Right ventricle myocardium superior (tissue), 1 donor: ENCODE data around the gene KCNK4. TPM values are rescaled to one million over a fixed set of nuclear protein-coding genes. Genes with fewer than 3 reads are reported as not detected.
A peak's percentile ranks its signal among the peaks of the same experiment; 100 is the strongest.

Source experiments
- ATAC-seq: fragments of 200-7000 bp; cut with Tn5 transposase; one replicate; pipeline ENCODE4 v1.9.1; 2020; ENCODE audit warnings: mild to moderate bottlenecking; ENCODE audit not compliant: poor library complexity
- DNase-seq: peaks from one replicate; pipeline ENCODE4 v3.0.0-alpha.2; 2020
- intact Hi-C: fragments of 100-400 bp; cut with DNase I; formaldehyde crosslinking; loops from one replicate; pipeline ENCODE4 v1.11.2; 2022
- total RNA-seq: library from RNA; stranded (reverse); fragmentation: NEBNext Ultra II Directional; extraction: Animal tissue kit (Norgen Biotek cat#: 25700); gene quantifications from one replicate; pipeline ENCODE4 v1.2.1, GENCODE V29; 2021
- donor health status: DM: no; HTN: yes; CAD: no; lungs with severe emphysema.

Gene KCNK4
- total RNA-seq, 1 donor from 2014 or later: not detected

DNA sequence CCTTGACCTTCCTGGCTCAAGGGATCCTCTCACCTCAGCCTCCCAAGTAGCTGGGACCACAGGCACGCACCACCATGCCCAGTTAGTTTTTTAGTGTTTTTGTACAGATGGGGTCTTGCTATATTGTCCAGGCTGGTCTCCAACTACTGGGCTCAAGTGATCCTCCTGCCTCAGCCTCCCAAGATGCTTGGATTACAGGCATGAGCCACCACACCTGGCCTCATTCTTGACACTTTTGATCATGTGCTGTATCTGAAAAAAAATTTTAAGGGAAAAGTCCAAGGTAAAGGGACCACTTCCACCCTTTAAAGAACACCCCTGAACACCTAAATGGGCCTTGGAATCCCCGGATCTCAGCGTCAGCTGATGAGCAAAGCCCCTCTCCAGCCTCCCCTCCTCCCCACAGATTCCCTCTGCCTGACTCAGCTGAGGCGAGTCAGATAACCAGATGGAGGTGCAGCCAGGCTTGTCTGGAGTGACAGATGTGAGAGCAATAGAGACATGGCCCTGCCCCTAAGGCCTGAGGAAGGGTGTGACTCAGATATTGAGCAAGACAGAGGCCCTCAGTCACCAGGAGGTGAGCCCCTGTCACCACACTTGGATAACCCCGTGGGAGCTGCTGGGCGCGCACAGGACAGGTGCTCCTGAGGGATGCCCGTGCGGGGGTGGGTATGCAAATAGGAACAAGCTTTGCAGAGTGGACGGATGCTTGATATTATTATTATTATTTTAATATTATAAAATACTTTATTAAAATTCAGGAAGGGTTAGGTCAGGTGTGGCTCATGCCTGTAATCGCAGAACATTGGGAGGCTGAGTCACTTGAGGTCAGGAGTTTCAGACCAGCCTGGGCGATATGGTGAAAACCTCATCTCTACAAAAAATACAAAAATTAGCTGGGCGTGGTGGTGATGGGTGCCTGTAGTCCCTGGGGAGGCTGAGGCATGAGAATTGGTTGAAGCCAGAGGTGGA is 43.9 kb downstream of the KCNK4 start:
- intact Hi-C loops: no loop called here
- ATAC-seq (peak; percentile 60), DNase-seq (no peak)

DNA sequence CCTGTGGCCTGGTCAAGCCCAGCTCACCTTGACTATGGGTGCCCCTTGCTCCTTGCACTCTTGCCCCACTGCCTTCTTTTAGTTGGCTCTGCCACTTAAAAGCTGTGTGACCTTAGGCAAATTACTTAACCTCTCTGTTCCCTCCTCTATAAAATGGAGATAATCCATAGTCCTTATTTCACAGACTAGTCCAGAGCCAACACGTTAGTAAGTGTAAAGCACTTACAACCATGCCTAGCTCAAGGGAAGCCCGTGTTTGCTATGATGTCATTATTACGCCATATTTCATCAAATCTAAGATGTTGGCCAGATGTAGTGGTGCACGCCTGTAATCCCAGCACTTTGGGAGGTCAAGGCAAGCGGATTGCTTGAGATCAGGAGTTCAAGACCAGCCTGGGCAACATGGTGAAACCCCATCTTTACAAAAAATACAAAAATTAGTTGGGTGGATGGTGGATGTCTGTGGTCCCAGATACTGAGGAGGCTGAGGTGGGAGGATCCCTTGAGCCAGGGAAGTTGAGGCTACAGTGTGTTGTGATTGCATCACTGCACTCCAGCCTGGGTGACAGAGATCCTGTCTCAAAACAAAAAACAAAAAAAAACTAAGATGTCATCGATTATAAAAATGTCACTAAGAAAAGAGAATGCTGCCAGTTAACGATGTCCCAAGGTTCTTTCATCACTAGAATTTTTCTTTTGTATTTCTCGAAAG is 46.6 kb downstream of the KCNK4 start:
- intact Hi-C loops: no loop called here
- ATAC-seq (no peak), DNase-seq (no peak)

GRCh38 chr11:64338716-64339115 is 47.6 kb downstream of the KCNK4 start:
- intact Hi-C loops: no loop called here
- DNase-seq: no peak
- no peak for ATAC-seq

DNA sequence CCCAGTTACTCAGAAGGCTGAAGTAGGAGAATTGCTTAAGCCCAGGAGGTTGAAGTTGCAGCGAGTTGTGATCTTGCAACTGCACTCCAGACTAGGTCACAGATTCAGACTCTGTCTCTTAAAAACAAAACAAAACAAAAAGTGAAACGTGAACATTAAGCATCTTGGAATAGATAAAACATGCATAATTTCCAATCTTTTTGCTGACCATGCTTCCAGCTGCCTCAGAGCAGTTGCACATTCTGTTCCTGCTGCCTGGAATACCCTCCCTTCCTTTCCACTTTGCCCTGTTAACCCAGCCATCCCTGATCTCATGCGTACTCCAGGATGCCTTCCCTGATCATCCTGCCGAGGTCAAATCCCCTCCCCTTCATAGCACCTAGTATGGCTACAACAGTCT is 48.2 kb downstream of the KCNK4 start:
- intact Hi-C loops: no loop called here
- ATAC-seq (no peak), DNase-seq (no peak)

GRCh38 chr11:64339754-64340408 is 48.8 kb downstream of the KCNK4 start, which contains the start of gene CCDC88B:
TSS of gene CCDC88B (plus strand) at chr11:64340204. CDS start at chr11:64340267, 63 bp downstream.
- DNase-seq (peak; percentile 84), ATAC-seq (no peak)
- intact Hi-C loops: no loop called here

GRCh38 chr11:64340671-64341335 is 49.7 kb downstream of the KCNK4 start:
- intact Hi-C loops: no loop called here
- DNase-seq: peak; percentile 79
- ATAC-seq: no peak

- DNase-seq (no peak), ATAC-seq (no peak)
- intact Hi-C loops: no loop called here
Measured at GRCh38 chr11:64341429-64341828, 50.3 kb downstream of the KCNK4 start.

DNA sequence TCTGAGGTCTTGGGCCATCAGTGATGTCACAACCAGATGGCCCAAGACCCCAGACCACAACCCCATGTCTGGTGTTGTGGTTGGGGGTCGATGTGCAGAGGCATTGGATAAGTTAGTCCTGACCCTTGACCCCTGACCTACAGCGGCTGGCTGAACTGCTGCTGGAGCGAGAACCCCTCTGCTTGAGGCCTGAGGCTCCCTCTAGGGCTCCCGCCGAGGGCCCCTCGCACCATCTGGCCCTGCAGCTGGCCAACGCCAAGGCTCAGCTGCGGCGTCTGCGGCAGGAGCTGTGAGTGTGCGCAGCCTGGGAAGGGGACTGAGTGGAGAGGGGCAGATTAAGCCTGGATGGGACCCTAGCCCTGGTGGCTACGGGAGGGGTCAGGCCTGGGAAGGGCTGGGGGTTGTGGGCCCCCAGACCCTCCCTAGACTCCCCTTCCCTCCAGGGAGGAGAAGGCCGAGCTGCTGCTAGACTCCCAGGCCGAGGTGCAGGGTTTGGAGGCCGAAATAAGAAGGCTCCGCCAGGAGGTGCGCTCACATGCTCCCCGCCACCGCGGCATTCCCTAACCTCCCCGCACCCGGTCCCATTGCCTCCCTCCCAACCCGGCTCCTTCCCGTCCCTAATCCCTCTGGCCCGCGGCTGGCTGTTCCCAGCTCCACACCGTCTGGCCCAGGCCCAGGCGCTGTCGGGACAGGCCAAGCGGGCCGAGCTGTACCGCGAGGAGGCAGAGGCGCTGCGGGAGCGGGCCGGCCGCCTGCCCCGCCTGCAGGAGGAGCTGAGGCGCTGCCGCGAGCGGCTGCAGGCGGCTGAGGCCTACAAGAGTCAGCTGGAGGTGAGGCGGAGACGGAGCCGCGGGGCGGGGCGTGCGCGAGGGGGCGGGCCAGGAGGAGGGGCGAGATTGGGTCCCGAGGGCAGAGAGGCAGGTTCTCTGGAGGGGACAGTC is 51.0 kb downstream of the KCNK4 start:
- intact Hi-C loops: no loop called here
- ATAC-seq (peak; percentile 93), DNase-seq (peak; percentile 94)

GRCh38 chr11:64342869-64343745 is 52.0 kb downstream of the KCNK4 start:
- no peak for DNase-seq

GRCh38 chr11:64343767-64344559 is 52.9 kb downstream of the KCNK4 start:
- no peak for DNase-seq
- intact Hi-C loops: no loop called here

More at GRCh38 chr11:64342869-64343745, 52.0 kb downstream of the KCNK4 start:
- intact Hi-C loops: no loop called here
- ATAC-seq: peak; percentile 42

DNA sequence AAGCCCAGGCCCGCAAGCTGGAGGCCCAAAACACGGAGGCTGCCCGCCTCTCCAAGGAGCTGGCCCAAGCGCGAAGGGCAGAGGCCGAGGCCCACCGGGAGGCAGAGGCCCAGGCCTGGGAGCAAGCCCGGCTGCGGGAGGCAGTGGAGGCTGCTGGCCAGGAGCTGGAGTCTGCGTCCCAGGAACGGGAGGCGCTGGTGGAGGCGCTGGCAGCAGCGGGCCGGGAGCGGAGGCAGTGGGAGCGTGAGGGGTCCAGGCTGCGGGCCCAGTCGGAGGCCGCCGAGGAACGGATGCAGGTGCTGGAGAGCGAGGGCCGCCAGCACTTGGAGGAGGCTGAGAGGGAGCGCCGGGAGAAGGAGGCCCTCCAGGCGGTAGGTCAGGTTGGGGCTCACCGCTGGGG is 53.7 kb downstream of the KCNK4 start:
- ATAC-seq (no peak), DNase-seq (no peak)
- intact Hi-C loops: no loop called here

More at GRCh38 chr11:64343767-64344559, 52.9 kb downstream of the KCNK4 start:
- peak; percentile 40 for ATAC-seq

- no peak for ATAC-seq
- DNase-seq: no peak
- intact Hi-C loops: no loop called here
Measured at GRCh38 chr11:64347193-64347867, 56.2 kb downstream of the KCNK4 start.

- DNase-seq (no peak), ATAC-seq (no peak)
- intact Hi-C loops: no loop called here
Measured at GRCh38 chr11:64348383-64349024, 57.4 kb downstream of the KCNK4 start.

- DNase-seq (no peak), ATAC-seq (no peak)
- intact Hi-C loops: no loop called here
Measured at GRCh38 chr11:64349025-64349387, 57.9 kb downstream of the KCNK4 start.

DNA sequence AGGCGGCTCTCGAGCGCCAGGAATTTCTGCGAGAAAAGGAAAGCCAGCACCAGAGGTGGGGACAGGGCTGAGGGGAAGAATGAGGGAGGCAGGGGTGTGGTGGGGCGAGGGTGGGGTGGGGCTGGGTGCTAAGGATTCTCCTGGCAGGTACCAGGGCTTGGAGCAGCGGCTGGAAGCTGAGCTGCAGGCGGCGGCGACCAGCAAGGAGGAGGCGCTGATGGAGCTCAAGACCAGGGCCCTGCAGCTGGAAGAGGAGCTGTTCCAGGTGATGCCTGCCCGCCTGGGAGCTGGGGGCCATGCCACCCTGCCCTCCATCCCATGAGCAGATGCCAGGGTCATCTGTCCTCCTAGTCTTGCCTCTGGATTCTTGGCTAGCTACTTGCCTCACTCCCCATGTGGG is 58.3 kb downstream of the KCNK4 start:
- no peak for DNase-seq
- no peak for ATAC-seq
- intact Hi-C loops: no loop called here
